H1 (cell line): ENCODE results near the gene HOXB5.

ENCODE experiments used
- EP300 ChIP-seq, 2 experiments: IDR thresholded peaks; 1 replicate in 1 of 2; 2 replicates in 1 of 2; pipeline ENCODE4 v1.6.1; 2011 to 2012; ENCODE audit warnings: low read depth in 2 of 2, low read length in 2 of 2, mild to moderate bottlenecking in 2 of 2, borderline replicate concordance in 1 of 2, inconsistent platforms in 1 of 2, moderate library complexity in 1 of 2
- HDAC6 ChIP-seq: IDR thresholded peaks from one replicate; pipeline ENCODE4 v1.7.1; 2012; ENCODE audit warnings: low read depth, mild to moderate bottlenecking, inconsistent platforms, low read length, moderate library complexity
- NANOG ChIP-seq: IDR thresholded peaks from 2 replicates; pipeline ENCODE4 v1.6.1; 2011; ENCODE audit warnings: low read length, low read depth, mild to moderate bottlenecking, inconsistent platforms; ENCODE audit not compliant: insufficient read depth, poor library complexity, severe bottlenecking
- NRF1 ChIP-seq: IDR thresholded peaks from 2 replicates; pipeline ENCODE4 v1.6.1; 2011; ENCODE audit warnings: mild to moderate bottlenecking, low read depth, low read length, improper control_type of control experiment
- SUZ12 ChIP-seq: fragments of 200-600 bp; sonication (generic); IDR thresholded peaks from 2 replicates; pipeline ENCODE4 v1.6.1; 2012; ENCODE audit warnings: mild to moderate bottlenecking, inconsistent platforms, low read length, moderate library complexity, mixed read lengths
- TBP ChIP-seq: IDR thresholded peaks from 2 replicates; pipeline ENCODE4 v1.6.1; 2011; ENCODE audit warnings: low read depth, low read length, improper control_type of control experiment
- YY1 ChIP-seq: IDR thresholded peaks from 2 replicates; pipeline ENCODE4 v1.6.1; 2011; ENCODE audit warnings: low read depth, mild to moderate bottlenecking, low read length
- TF ChIP-seq, protein P1 (sequence below), 3 experiments: IDR thresholded peaks; 1 replicate in 2 of 3; 2 replicates in 1 of 3; pipeline versions ENCODE4 v1.5.1 to v1.6.1; 2011; ENCODE audit warnings: low read length in 3 of 3, mild to moderate bottlenecking in 3 of 3, inconsistent platforms in 2 of 3, low read depth in 1 of 3, moderate library complexity in 1 of 3; ENCODE audit not compliant: insufficient read depth in 1 of 3; ENCODE audit errors: control extremely low read depth in 1 of 3

DNA sequence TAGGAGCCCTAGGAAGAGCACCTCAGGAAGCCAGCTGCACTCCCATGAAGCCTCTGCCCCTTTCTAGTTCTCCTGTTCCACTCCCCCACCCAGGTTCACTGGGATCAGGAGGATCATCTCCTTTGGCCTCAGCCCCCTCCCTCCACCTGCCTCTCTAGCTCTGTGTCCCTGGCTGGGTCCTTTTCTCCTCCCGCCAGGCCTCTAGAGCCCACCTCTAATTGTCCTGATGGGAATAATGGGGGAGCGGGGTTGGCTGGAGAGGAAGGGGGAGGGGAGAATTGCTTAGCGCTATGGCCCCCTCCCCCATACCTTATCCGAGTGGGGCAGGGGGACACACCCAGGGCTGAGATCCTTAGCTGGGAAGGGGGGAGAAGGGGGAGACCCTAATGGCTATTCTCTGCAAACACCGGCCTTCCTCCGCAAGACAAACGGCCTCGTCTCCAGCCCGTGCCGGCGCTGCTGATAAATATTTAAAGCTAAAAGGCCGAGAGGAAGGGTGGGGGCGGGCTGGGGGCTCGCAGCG, 16.2 kb upstream of the HOXB5 start:
- TF ChIP-seq, protein P1, sequence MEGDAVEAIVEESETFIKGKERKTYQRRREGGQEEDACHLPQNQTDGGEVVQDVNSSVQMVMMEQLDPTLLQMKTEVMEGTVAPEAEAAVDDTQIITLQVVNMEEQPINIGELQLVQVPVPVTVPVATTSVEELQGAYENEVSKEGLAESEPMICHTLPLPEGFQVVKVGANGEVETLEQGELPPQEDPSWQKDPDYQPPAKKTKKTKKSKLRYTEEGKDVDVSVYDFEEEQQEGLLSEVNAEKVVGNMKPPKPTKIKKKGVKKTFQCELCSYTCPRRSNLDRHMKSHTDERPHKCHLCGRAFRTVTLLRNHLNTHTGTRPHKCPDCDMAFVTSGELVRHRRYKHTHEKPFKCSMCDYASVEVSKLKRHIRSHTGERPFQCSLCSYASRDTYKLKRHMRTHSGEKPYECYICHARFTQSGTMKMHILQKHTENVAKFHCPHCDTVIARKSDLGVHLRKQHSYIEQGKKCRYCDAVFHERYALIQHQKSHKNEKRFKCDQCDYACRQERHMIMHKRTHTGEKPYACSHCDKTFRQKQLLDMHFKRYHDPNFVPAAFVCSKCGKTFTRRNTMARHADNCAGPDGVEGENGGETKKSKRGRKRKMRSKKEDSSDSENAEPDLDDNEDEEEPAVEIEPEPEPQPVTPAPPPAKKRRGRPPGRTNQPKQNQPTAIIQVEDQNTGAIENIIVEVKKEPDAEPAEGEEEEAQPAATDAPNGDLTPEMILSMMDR (IDR thresholded peaks at IDR 0.05; ENCODE audit: control extremely low read depth in 1 of 3, insufficient read depth in 1 of 3, low read depth in 1 of 3, low read length in 3 of 3): no peak
- no peak for TF ChIP-seq TBP
- TF ChIP-seq YY1: no peak
- no peak for TF ChIP-seq HDAC6
- TF ChIP-seq NANOG: no peak
- no peak; the same call in 1 of the 2 replicates for TF ChIP-seq SUZ12
- no peak for TF ChIP-seq EP300 (IDR thresholded peaks at IDR 0.05; ENCODE audit: borderline replicate concordance in 1 of 2, low read depth in 2 of 2, low read length in 2 of 2)
- no peak for TF ChIP-seq NRF1
